Activated T-cell treated with anti-CD3 and anti-CD28 coated beads, Interleukin-2, amount 50 U/mL, for 72 hours (primary cell): ENCODE measurements around the gene CPNE7. TPM values are rescaled to one million over a fixed set of nuclear protein-coding genes. Genes with fewer than 3 reads are reported as not detected.

Experiments
- ATAC-seq, 2 donors: fragments of 150-1000 bp; cut with Tn5 transposase; replicated peaks in 1 of 2; 2 replicates each; pipeline ENCODE4 v1.10.0; 2021; ENCODE audit warnings: moderate library complexity in 2 of 2, mild to moderate bottlenecking in 1 of 2
- DNase-seq, 2 donors: peaks; one replicate each; pipeline ENCODE4 v3.0.0; 2021 to 2022; ENCODE audit warnings: mixed read lengths in 1 of 2
- H3K27ac Mint-ChIP-seq: one replicate; pipeline ENCODE4 v1.8.0; 2022; ENCODE audit warnings: mild to moderate bottlenecking, moderate library complexity, mixed read lengths
- H3K27me3 Mint-ChIP-seq: one replicate; pipeline ENCODE4 v1.8.0; 2022; ENCODE audit warnings: low read depth, mixed read lengths
- H3K36me3 Mint-ChIP-seq, 2 donors: one replicate each; pipeline ENCODE4 v1.8.0; 2022; ENCODE audit warnings: mixed read lengths in 2 of 2, mild to moderate bottlenecking in 1 of 2; ENCODE audit not compliant: insufficient read depth in 2 of 2
- H3K4me1 Mint-ChIP-seq: one replicate; pipeline ENCODE4 v1.8.0; 2022; ENCODE audit warnings: low read depth, mixed read lengths
- H3K4me3 Mint-ChIP-seq, 2 donors: one replicate each; pipeline ENCODE4 v1.8.0; 2022; ENCODE audit warnings: mild to moderate bottlenecking in 2 of 2, mixed read lengths in 2 of 2, moderate library complexity in 2 of 2
- H3K9me3 Mint-ChIP-seq, 2 donors: one replicate each; pipeline ENCODE4 v1.8.0; 2022; ENCODE audit warnings: mixed read lengths in 2 of 2
- total RNA-seq, 2 donors: library from RNA; stranded (reverse); gene quantifications; one replicate each; pipeline ENCODE4 v1.2.3, GENCODE V29; 2022

CPNE7 gene
- total RNA-seq, 2 donors from 2014 or later = 10.9 to 11.4 TPM

DNA sequence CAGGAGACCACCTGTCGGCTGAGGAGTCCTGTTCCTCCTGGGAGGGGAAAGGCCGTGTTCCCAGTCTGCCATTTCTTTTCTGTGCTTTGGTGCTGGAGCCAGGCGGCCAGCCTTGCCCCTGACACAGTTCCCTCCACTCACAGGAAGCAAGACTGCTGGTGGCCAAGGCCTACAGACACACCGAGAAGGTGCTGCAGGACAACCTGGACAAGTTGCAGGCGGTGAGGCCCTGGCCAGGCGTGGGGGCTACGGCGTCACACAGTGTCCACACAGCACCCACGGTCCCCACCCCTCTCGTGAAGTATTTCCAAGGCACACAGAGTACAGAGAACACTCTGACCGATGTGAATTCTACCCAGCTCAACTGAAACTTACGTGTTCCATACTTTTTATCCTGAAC is 21.2 kb upstream of the CPNE7 start:
- Mint-ChIP-seq H3K4me3 (no peak overlapping the region), H3K27ac (no peak overlapping the region), H3K4me1 (peaks cover 14% of the 10 kb centered on the region), H3K27me3 (no peaks in the 10 kb centered on the region), H3K36me3 (peaks cover 0 to 2% of the 10 kb centered on the region in 2 donors), H3K9me3 (no peaks in the 10 kb centered on the region)
- no peak for ATAC-seq
- no peak for DNase-seq

DNA sequence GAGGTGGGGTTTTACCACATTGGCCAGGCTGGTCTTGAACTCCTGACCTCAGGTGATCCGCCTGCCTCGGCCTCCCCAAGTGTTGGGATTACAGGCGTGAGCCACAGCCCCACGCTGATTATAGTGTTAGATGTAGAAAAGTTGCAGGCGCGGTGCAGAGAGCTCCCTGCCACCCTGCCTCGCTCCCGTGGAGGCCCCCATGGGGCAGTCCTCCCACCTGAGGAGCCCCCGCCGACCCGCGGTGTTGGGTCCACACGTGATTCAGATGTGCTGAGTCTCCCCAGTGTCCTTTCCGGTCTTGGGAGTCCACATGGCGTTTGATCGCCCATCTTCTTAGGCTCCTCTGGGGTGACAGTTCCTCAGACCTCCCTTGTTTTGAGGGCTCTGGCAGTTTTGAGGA is 20.3 kb upstream of the CPNE7 start:
- Mint-ChIP-seq H3K27ac (no peak overlapping the region), H3K9me3 (no peaks in the 10 kb centered on the region), H3K4me1 (peaks cover 18% of the 10 kb centered on the region), H3K27me3 (no peaks in the 10 kb centered on the region), H3K4me3 (no peak overlapping the region), H3K36me3 (peaks cover 2% of the 10 kb centered on the region in 2 donors)
- no peak for ATAC-seq
- no peak for DNase-seq

DNA sequence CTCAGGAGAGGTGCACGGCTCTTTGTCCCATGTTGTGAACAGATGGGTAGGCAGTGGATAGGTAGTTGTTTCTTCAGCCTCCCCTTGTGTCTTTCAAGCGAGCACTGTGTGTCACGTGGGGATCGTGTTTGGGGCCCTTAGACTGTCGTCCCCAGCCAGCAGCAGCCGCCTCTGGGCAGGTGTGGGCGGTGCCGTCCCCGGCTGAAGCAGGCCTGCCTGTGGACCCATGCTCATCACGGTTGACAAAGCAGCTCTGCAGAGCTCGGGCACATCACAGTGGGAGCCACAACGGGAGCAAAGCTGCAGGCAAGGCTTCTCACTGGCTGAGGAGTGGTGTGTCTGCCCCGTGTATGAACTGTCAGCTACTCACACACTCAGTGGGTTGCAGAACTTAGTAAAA is 19.8 kb upstream of the CPNE7 start:
- Mint-ChIP-seq H3K36me3 (peaks cover 2% of the 10 kb centered on the region in 2 donors), H3K27me3 (no peaks in the 10 kb centered on the region), H3K4me1 (peaks cover 18% of the 10 kb centered on the region), H3K9me3 (no peaks in the 10 kb centered on the region), H3K4me3 (no peak overlapping the region), H3K27ac (peak overlapping the region; percentile 35)
- no peak for DNase-seq
- no peak for ATAC-seq

DNA sequence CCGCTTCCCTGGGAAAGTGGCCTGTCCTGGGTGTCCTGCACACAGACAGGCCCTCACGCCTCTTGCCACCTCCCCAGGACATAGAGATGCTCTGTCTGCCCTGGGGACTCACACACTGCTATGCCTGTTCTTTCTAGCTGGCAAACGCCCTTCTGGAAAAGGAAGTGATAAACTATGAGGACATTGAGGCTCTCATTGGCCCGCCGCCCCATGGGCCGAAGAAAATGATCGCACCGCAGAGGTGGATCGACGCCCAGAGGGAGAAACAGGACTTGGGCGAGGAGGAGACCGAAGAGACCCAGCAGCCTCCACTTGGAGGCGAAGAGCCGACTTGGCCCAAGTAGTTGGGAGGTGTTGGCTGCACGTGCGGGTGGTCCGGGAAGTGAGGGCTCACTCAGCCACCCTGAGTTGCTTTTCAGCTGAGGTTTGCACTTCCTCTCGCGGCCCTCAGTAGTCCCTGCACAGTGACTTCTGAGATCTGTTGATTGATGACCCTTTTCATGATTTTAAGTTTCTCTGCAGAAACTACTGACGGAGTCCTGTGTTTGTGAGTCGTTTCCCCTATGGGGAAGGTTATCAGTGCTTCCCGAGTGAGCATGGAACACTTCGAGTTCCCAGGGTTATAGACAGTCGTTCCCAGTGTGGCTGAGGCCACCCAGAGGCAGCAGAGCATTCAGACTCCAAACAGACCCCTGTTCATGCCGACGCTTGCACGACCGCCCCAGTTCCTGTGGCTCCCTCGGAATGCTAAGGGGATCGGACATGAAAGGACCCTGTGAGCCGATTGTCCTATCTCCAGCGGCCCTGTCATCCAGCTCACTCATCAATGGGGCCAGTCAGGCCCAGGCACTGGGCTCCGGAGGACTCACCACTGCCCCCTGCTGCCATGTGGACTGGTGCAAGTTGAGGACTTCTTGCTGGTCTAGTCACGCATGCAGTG is 18.5 kb upstream of the CPNE7 start:
- H3K4me1 Mint-ChIP-seq = peaks cover 25% of the 10 kb centered on the region
- ATAC-seq = peak; percentile 41 to 49
- DNase-seq = peak; percentile 86 to 89
- no peaks in the 10 kb centered on the region for H3K27me3 Mint-ChIP-seq
- no peaks in the 10 kb centered on the region for H3K9me3 Mint-ChIP-seq
- peaks cover 10% of the 10 kb centered on the region in 2 donors for H3K36me3 Mint-ChIP-seq
- no peak overlapping the region for H3K27ac Mint-ChIP-seq
- no peak overlapping the region for H3K4me3 Mint-ChIP-seq

DNA sequence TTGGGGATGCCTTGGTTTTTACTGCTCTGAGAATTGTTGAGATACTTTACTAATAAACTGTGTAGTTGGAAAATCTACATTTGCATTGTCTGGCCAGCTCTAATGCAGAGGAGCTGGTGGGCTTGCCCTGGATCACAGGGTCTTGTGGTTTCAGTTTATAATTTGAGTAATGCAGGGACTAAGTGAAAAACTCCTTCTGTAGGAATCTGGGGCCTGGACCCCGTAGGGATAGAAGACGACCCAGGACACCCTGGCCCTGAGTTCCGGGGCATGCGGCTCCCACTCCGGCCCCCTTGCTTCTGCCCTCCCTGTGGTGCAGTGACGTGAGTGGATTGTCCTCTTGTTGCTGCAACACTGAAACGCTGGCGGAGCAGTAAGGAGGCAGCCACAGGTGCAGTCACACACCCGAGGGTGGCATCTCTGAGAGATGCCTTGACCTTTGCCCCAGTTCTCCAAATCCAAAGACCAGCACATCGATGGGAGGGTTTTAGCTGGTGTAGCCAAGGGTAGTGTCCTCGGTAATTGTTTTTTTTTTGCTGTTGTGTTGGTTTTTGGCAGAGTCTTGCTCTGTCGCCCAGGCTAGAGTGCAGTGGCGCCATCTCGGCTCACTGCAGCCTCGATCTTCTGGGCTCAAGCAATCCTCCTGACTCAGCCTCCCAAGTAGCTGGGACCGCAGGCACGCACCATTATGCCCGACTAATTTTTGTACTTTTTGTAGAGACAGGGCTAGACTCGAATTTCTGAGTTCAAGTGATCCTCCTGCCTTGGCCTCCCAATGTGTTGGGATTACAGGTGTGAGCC is 17.7 kb upstream of the CPNE7 start:
- H3K27ac Mint-ChIP-seq = no peak overlapping the region
- H3K27me3 Mint-ChIP-seq = no peaks in the 10 kb centered on the region
- H3K4me3 Mint-ChIP-seq = no peak overlapping the region
- H3K36me3 Mint-ChIP-seq = peaks cover 12 to 19% of the 10 kb centered on the region in 2 donors
- ATAC-seq = no peak
- H3K4me1 Mint-ChIP-seq = peaks cover 34% of the 10 kb centered on the region
- no peak for DNase-seq
- no peaks in the 10 kb centered on the region for H3K9me3 Mint-ChIP-seq

DNA sequence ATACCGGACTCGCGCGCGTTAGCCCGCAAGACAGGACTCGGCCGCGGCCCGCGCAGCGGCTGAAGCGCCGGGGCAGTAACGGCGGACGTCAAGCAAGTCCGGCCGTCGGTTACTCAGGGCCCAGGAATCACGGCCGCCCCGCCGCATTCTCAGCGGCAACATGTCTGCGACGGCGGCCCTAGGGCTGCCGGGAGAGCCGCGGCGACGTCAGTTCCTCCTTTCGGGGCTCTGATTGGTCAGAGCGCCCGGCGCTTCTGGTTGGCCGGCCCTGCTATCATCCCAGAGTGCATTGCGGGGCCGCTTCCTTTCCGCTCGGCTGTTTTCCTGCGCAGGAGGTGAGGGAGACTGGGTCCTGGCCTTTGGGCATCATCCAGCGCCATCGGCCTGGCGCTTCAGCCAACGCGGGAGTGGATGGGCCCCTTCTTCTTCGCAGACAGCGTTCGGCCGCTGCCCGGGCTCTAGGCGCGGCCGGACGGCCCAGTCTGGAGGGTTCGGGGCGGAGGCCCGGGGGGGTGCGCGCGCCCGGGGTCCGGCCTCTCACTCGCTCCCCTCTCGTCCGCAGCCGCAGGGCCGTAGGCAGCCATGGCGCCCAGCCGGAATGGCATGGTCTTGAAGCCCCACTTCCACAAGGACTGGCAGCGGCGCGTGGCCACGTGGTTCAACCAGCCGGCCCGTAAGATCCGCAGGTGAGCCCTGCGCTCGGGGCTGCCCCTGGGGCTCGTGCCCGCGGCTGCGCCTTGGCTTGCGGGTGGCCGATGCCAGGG is 15.0 kb upstream of the CPNE7 start, which contains the start of gene RPL13:
TSS of gene RPL13 (plus strand) at position 305 of the 764 bp plus-strand sequence. CDS start at position 583, 278 bp downstream.
- Mint-ChIP-seq H3K9me3 (no peaks in the 10 kb centered on the region), H3K27ac (peak within 1 kb of the TSS; percentile 100), H3K4me1 (peaks cover 58% of the 10 kb centered on the region), H3K27me3 (no peaks in the 10 kb centered on the region), H3K36me3 (peaks cover 15 to 30% of the 10 kb centered on the region in 2 donors), H3K4me3 (peak within 1 kb of the TSS; percentile 100)
- ATAC-seq (peak; percentile 91 to 92), DNase-seq (peak; percentile 93 to 95)

DNA sequence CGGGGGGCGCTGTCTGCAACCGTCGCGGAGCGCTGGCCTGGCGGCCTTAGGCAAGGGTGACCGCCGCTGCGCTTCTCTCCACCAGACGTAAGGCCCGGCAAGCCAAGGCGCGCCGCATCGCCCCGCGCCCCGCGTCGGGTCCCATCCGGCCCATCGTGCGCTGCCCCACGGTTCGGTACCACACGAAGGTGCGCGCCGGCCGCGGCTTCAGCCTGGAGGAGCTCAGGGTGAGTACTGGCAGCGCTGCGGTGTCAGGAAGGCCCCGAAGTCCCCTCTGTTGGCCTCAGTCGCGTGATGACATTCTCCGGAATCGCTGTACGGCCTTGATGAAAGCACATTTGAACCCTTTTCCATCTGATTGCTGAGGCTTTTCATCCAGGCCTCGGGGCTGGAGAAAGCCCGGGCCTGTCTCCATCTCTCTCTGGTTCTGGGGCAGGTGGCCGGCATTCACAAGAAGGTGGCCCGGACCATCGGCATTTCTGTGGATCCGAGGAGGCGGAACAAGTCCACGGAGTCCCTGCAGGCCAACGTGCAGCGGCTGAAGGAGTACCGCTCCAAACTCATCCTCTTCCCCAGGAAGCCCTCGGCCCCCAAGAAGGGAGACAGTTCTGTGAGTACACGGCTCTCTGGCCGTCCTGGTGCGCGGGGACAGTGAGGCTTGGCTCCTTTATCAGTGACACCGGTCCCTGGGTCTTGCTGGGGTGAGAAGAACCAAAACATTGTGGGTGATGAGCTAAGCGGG is 14.2 kb upstream of the CPNE7 start:
- Mint-ChIP-seq H3K27me3 (no peaks in the 10 kb centered on the region), H3K9me3 (no peaks in the 10 kb centered on the region), H3K4me1 (peaks cover 66% of the 10 kb centered on the region), H3K36me3 (peaks cover 15 to 30% of the 10 kb centered on the region in 2 donors), H3K4me3 (peak overlapping the region; percentile 96 to 100), H3K27ac (peak overlapping the region; percentile 97)
- no peak for ATAC-seq
- no peak for DNase-seq

DNA sequence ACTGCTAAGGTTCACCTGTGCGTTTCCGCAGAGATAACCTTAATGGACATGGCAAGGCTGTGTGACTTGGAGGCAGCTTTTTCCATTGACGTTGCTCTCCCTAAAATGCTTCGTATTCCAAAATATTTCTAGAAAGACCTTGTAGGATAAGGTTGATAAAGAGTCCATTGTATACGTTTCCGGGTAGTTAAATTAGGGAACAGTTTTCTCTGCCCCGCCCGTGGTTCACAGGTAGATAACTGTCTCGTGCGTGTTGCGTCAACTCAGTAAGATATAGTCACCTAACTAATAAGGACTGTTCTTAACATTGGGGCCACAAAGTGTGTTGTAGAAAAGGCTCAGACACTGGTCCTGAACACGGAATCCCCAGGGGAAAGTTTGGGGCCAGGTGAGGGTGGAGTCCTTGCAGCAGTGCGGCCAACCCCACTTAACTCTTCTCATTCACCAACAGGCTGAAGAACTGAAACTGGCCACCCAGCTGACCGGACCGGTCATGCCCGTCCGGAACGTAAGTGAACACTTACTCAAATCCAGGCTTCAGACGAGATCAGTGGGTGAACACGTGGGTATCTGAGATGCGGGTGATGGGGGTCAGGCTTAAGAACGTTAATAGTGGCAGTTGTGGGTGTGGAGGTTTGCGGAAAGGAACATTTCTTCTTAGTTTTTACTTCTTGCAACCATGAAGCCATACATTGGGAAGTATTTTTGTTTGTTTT is 13.5 kb upstream of the CPNE7 start:
- Mint-ChIP-seq H3K4me3 (peak overlapping the region; percentile 96 to 100), H3K27me3 (no peaks in the 10 kb centered on the region), H3K27ac (peak overlapping the region; percentile 97), H3K36me3 (peaks cover 15 to 30% of the 10 kb centered on the region in 2 donors), H3K4me1 (peaks cover 67% of the 10 kb centered on the region), H3K9me3 (no peaks in the 10 kb centered on the region)
- DNase-seq (no peak), ATAC-seq (no peak)

DNA sequence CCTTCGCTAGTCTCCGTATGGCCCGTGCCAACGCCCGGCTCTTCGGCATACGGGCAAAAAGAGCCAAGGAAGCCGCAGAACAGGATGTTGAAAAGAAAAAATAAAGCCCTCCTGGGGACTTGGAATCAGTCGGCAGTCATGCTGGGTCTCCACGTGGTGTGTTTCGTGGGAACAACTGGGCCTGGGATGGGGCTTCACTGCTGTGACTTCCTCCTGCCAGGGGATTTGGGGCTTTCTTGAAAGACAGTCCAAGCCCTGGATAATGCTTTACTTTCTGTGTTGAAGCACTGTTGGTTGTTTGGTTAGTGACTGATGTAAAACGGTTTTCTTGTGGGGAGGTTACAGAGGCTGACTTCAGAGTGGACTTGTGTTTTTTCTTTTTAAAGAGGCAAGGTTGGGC is 12.6 kb upstream of the CPNE7 start:
- peaks cover 18 to 30% of the 10 kb centered on the region in 2 donors for H3K36me3 Mint-ChIP-seq
- DNase-seq (no peak), ATAC-seq (no peak)
- H3K4me1 Mint-ChIP-seq = peaks cover 59% of the 10 kb centered on the region
- H3K9me3 Mint-ChIP-seq = no peaks in the 10 kb centered on the region
- H3K4me3 Mint-ChIP-seq = peak overlapping the region; percentile 96 to 100
- no peaks in the 10 kb centered on the region for H3K27me3 Mint-ChIP-seq
- H3K27ac Mint-ChIP-seq = peak overlapping the region; percentile 97

DNA sequence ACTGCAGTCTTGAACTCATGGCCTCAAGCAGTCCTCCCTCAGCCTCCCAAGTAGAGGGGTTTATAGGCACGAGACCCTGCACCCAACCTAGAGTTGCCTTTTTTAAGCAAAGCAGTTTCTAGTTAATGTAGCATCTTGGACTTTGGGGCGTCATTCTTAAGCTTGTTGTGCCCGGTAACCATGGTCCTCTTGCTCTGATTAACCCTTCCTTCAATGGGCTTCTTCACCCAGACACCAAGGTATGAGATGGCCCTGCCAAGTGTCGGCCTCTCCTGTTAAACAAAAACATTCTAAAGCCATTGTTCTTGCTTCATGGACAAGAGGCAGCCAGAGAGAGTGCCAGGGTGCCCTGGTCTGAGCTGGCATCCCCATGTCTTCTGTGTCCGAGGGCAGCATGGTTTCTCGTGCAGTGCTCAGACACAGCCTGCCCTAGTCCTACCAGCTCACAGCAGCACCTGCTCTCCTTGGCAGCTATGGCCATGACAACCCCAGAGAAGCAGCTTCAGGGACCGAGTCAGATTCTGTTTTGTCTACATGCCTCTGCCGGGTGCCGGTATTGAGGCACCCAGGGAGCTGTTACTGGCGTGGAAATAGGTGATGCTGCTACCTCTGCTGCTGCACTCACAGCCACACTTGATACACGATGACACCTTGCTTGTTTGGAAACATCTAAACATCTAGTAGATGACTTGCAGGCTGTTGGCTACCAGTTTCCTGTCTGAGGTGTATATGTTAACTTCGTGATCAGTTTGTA is 11.7 kb upstream of the CPNE7 start:
- Mint-ChIP-seq H3K27me3 (no peaks in the 10 kb centered on the region), H3K4me3 (peak overlapping the region; percentile 58 to 70), H3K4me1 (peaks cover 59% of the 10 kb centered on the region), H3K36me3 (peaks cover 18 to 30% of the 10 kb centered on the region in 2 donors), H3K27ac (peak overlapping the region; percentile 37), H3K9me3 (no peaks in the 10 kb centered on the region)
- DNase-seq = no peak
- ATAC-seq = no peak
